IMR-90 (cell line): Measurements from ENCODE around the gene LLPH. TPM values are rescaled to one million over a fixed set of nuclear protein-coding genes. Genes with fewer than 3 reads are reported as not detected.

Source experiments
- ATAC-seq: fragments of 200-7000 bp; cut with Tn5 transposase; 2 replicates; pipeline ENCODE4 v1.9.1; 2020; ENCODE audit warnings: low read depth, mild to moderate bottlenecking, moderate library complexity
- BruUV-seq: library from RNA; stranded (reverse); fragments of 400-500 nt; replicated peaks from 2 replicates; lab custom pipeline; 2021; lab: Mats Ljungman, UMichigan
- CTCF ChIA-PET: fragments of 300-600 bp; formaldehyde crosslinking; extraction: SDS; loops from one replicate; lab custom pipeline; 2021; ENCODE audit warnings: antibody characterized with exemption; lab: Yijun Ruan, JAX
- POLR2A ChIA-PET: fragments of 300-600 bp; sonication (Branson Sonifier 250); formaldehyde crosslinking; loops from one replicate; lab custom pipeline; 2022; ENCODE audit warnings: antibody characterized with exemption; ENCODE audit not compliant: unreplicated experiment; lab: Charles Lee
- DNase-seq: peaks from one replicate; pipeline ENCODE4 v3.0.0; 2013
- H2AFZ ChIP-seq: replicated peaks from 2 replicates; pipeline ENCODE3; 2013; ENCODE audit warnings: low read length, mild to moderate bottlenecking; ENCODE audit not compliant: poor library complexity
- H2AK5ac ChIP-seq: 2 replicates; pipeline ENCODE4 v1.6.1; 2013; ENCODE audit warnings: low read depth, low read length, inconsistent platforms
- H2AK9ac ChIP-seq: replicated peaks from 2 replicates; pipeline ENCODE3; 2013; ENCODE audit warnings: mild to moderate bottlenecking, low read depth, low read length, moderate library complexity; ENCODE audit not compliant: poor library complexity
- H2BK120ac ChIP-seq: 2 replicates; pipeline ENCODE4 v1.6.1; 2013; ENCODE audit warnings: low read depth, low read length, inconsistent platforms
- H2BK15ac ChIP-seq: 3 replicates; pipeline ENCODE4 v1.6.1; 2013; ENCODE audit warnings: low read depth, low read length, inconsistent platforms
- H2BK20ac ChIP-seq: 2 replicates; pipeline ENCODE4 v1.6.1; 2013; ENCODE audit warnings: low read depth, mild to moderate bottlenecking, inconsistent platforms, low read length, moderate library complexity
- H2BK5ac ChIP-seq: 2 replicates; pipeline ENCODE4 v1.6.1; 2013; ENCODE audit warnings: mild to moderate bottlenecking, low read depth, low read length, inconsistent platforms; ENCODE audit not compliant: poor library complexity, severe bottlenecking
- H3K14ac ChIP-seq: replicated peaks from 2 replicates; pipeline ENCODE4 v1.6.1; 2013; ENCODE audit warnings: low read depth, low read length, inconsistent platforms
- H3K18ac ChIP-seq: 2 replicates; pipeline ENCODE4 v1.6.1; 2013; ENCODE audit warnings: low read depth, low read length, control low read depth
- H3K23ac ChIP-seq: 2 replicates; pipeline ENCODE4 v1.6.1; 2013; ENCODE audit warnings: low read depth, low read length, inconsistent platforms
- H3K27ac ChIP-seq: 2 replicates; pipeline ENCODE4 v1.5.1; 2013; ENCODE audit warnings: mild to moderate bottlenecking, control low read depth, low read length; ENCODE audit not compliant: insufficient read depth
- H3K27me3 ChIP-seq: 2 replicates; pipeline ENCODE4 v1.6.1; 2013; ENCODE audit warnings: low read length; ENCODE audit not compliant: control insufficient read depth, insufficient read depth
- H3K36me3 ChIP-seq: 2 replicates; pipeline ENCODE4 v1.6.1; 2013; ENCODE audit warnings: low read length, mixed read lengths; ENCODE audit not compliant: control insufficient read depth, insufficient read depth
- H3K4ac ChIP-seq: 2 replicates; pipeline ENCODE4 v1.6.1; 2013; ENCODE audit warnings: low read depth, low read length, inconsistent platforms
- H3K4me1 ChIP-seq: 2 replicates; pipeline ENCODE4 v1.6.1; 2013; ENCODE audit warnings: low read length, mixed read lengths; ENCODE audit not compliant: control insufficient read depth, insufficient read depth
- H3K4me2 ChIP-seq: 2 replicates; pipeline ENCODE4 v1.6.1; 2013; ENCODE audit warnings: low read depth, mild to moderate bottlenecking, control low read depth, low read length, moderate library complexity
- H3K4me3 ChIP-seq: 2 replicates; pipeline ENCODE4 v1.5.1; 2013; ENCODE audit warnings: low read depth, mild to moderate bottlenecking, control low read depth, low read length, moderate library complexity; ENCODE audit not compliant: insufficient read depth
- H3K56ac ChIP-seq: 2 replicates; pipeline ENCODE4 v1.6.1; 2013; ENCODE audit warnings: low read length, inconsistent platforms; ENCODE audit not compliant: insufficient read depth; ENCODE audit errors: extremely low read depth
- H3K79me1 ChIP-seq, 2 experiments: 2 replicates each; pipeline ENCODE4 v1.6.1; 2013; ENCODE audit warnings: low read length in 2 of 2, inconsistent platforms in 1 of 2, low read depth in 1 of 2
- H3K9ac ChIP-seq: 2 replicates; pipeline ENCODE4 v1.6.1; 2013; ENCODE audit warnings: low read depth, low read length, control low read depth
- H3K9me1 ChIP-seq: 2 replicates; pipeline ENCODE4 v1.6.1; 2013; ENCODE audit warnings: low read length, inconsistent platforms; ENCODE audit not compliant: insufficient read depth
- H3K9me3 ChIP-seq: 2 replicates; pipeline ENCODE4 v1.6.1; 2013; ENCODE audit warnings: low read length; ENCODE audit not compliant: control insufficient read depth, insufficient read depth
- H4K20me1 ChIP-seq: 2 replicates; pipeline ENCODE4 v1.6.1; 2013; ENCODE audit warnings: low read length, inconsistent platforms; ENCODE audit not compliant: insufficient read depth
- H4K5ac ChIP-seq: 2 replicates; pipeline ENCODE4 v1.6.1; 2013; ENCODE audit warnings: mild to moderate bottlenecking, low read depth, low read length, control low read depth
- H4K8ac ChIP-seq, 2 experiments: 2 replicates each; pipeline ENCODE4 v1.6.1; 2013; ENCODE audit warnings: low read depth in 2 of 2, low read length in 2 of 2, control low read depth in 1 of 2, inconsistent platforms in 1 of 2
- H4K91ac ChIP-seq: 2 replicates; pipeline ENCODE4 v1.6.1; 2013; ENCODE audit warnings: low read depth, low read length, inconsistent platforms; ENCODE audit not compliant: insufficient read depth
- CEBPB ChIP-seq: IDR thresholded peaks from 2 replicates; pipeline ENCODE4 v1.6.1; 2012; ENCODE audit warnings: low read depth, low read length, improper control_type of control experiment
- MAFK ChIP-seq: IDR thresholded peaks from 2 replicates; pipeline ENCODE4 v1.6.1; 2012; ENCODE audit warnings: low read depth, low read length, improper control_type of control experiment
- MAZ ChIP-seq: IDR thresholded peaks from 2 replicates; pipeline ENCODE4 v1.6.1; 2012; ENCODE audit warnings: low read depth, mild to moderate bottlenecking, low read length, improper control_type of control experiment, moderate library complexity, borderline replicate concordance
- MXI1 ChIP-seq: IDR thresholded peaks from 2 replicates; pipeline ENCODE4 v1.6.1; 2012; ENCODE audit warnings: low read depth, mild to moderate bottlenecking, low read length, moderate library complexity, borderline replicate concordance
- POLR2A ChIP-seq: IDR thresholded peaks from 2 replicates; pipeline ENCODE4 v1.6.1; 2012; ENCODE audit warnings: mild to moderate bottlenecking, low read depth, low read length
- RAD21 ChIP-seq: IDR thresholded peaks from 2 replicates; pipeline ENCODE4 v1.6.1; 2012; ENCODE audit warnings: low read length, improper control_type of control experiment
- RFX5 ChIP-seq: IDR thresholded peaks from 2 replicates; pipeline ENCODE4 v1.8.0; 2012; ENCODE audit warnings: low read depth, mild to moderate bottlenecking, low read length, moderate library complexity
- WGBS, 2 experiments: methylation state at CpG; one replicate each; pipeline versions ENCODE4 v1.1.5 to v1.1.7; 2013; ENCODE audit warnings: missing lambda C conversion rate in 2 of 2; ENCODE audit not compliant: insufficient read length in 1 of 2; ENCODE audit errors: extremely low coverage in 2 of 2; 5-methylcytosine and 5-hydroxymethylcytosine counted together
- dilution Hi-C: fragments of 300-500 bp; cut with HindIII; formaldehyde crosslinking; loops from one replicate; pipeline ENCODE4 v1.14.3; 2018; ENCODE audit warnings: low sequenced_read_pairs; ENCODE audit not compliant: unreplicated experiment
- in situ Hi-C: fragments of 300-500 bp; cut with MboI; formaldehyde crosslinking; loops from 3 replicates; pipeline ENCODE4 v1.14.3; 2019; ENCODE audit warnings: low sequenced_read_pairs, inconsistent platforms, mixed read lengths
- intact Hi-C: fragments of 100-400 bp; cut with micrococcal nuclease; formaldehyde crosslinking; loops from 2 replicates; pipeline ENCODE4 v1.10.0; 2022
- polyA plus RNA-seq, 3 experiments: library from polyadenylated mRNA; depleted of rRNA; stranded (reverse); fragments of >200 nt; gene quantifications; 2 replicates each; pipeline ENCODE4 v1.2.3, GENCODE V29; 2012; ENCODE audit warnings: low replicate concordance in 1 of 3
- total RNA-seq: library from RNA; depleted of rRNA; stranded (reverse); fragments of >200 nt; gene quantifications from 2 replicates; pipeline ENCODE4 v1.2.3, GENCODE V29; 2012
- TF ChIP-seq, protein P1 (sequence below): fragments of 150-350 bp; IDR thresholded peaks from 2 replicates; pipeline ENCODE4 v1.6.1; 2016; ENCODE audit warnings: low read depth, mild to moderate bottlenecking, low read length, moderate library complexity, borderline replicate concordance
- TF ChIP-seq, protein P2 (sequence below): fragments of 150-350 bp; IDR thresholded peaks from 2 replicates; pipeline ENCODE4 v1.6.1; 2017; ENCODE audit warnings: mild to moderate bottlenecking, antibody characterized with exemption, low read length, low read depth

LLPH gene
- total and polyA plus RNA-seq, 2 of the 4 experiments (the other 2 are of a cell fraction), result 2.7 to 17.0 TPM

DNA sequence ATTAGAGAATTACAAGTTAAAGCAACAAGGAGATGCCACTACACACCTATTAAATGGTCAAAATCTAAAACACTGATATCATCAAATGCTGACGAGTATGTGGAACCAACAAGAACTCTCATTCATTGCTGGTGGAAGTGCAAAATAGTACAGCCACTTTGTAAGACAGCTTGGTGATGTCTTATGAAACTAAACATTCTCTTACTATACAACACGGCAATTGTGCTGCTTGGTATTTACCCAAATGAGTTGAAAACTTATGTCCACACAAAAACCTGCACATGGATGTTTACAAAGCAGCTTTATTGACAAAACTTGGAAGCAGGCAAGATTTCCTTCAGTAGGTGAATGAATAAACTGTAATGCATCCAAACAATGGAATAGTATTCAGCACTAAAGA lies 36.0 kb upstream of the LLPH start:
- Histone ChIP-seq H3K4me2 (no peak overlapping the region), H2BK5ac (no peak overlapping the region), H3K18ac (no peak overlapping the region), H2BK120ac (no peak overlapping the region), H3K4me1 (peaks cover 2% of the 10 kb centered on the region; the same call in 1 of the 2 replicates), H3K27me3 (no peaks in the 10 kb centered on the region), H2BK20ac (no peak overlapping the region), H3K4ac (no peak overlapping the region), H3K36me3 (no peaks in the 10 kb centered on the region; the same call in 1 of the 2 replicates), H2AK5ac (no peak overlapping the region), H4K20me1 (peaks cover 3% of the 10 kb centered on the region; the same call in 1 of the 2 replicates), H4K5ac (no peak overlapping the region), H3K23ac (no peak overlapping the region), H3K56ac (no peak overlapping the region), H2AK9ac (no peak overlapping the region), H4K8ac (no peak overlapping the region), H3K9me1 (no peaks in the 10 kb centered on the region), H3K9me3 (peaks cover 2% of the 10 kb centered on the region; the same call in 1 of the 2 replicates), H3K9ac (no peak overlapping the region), H3K79me1 (peaks cover 34 to 46% of the 10 kb centered on the region in 2 experiments), H2BK15ac (no peak overlapping the region), H3K27ac (no peak overlapping the region), H4K91ac (no peak overlapping the region), H3K14ac (no peak overlapping the region), H2AFZ (no peak overlapping the region), H3K4me3 (no peak overlapping the region)
- WGBS, 2 experiments, result no CpG with 5 or more reads among the region's 2 CpGs
- intact Hi-C loops (no loop called here), in situ Hi-C loops (loop anchor here (25.0 kb wide), 1 partner anchor 246 kb away; no protein-coding TSS in a partner anchor), dilution Hi-C loops (no loop called here)
- ChIA-PET CTCF (no interaction called here), POLR2A (no interaction called here)
- no TSS peak for BruUV-seq
- TF ChIP-seq, protein P1, sequence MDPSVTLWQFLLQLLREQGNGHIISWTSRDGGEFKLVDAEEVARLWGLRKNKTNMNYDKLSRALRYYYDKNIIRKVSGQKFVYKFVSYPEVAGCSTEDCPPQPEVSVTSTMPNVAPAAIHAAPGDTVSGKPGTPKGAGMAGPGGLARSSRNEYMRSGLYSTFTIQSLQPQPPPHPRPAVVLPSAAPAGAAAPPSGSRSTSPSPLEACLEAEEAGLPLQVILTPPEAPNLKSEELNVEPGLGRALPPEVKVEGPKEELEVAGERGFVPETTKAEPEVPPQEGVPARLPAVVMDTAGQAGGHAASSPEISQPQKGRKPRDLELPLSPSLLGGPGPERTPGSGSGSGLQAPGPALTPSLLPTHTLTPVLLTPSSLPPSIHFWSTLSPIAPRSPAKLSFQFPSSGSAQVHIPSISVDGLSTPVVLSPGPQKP, result no peak
- TF ChIP-seq MAZ, result no peak
- no peak for TF ChIP-seq POLR2A
- TF ChIP-seq MXI1, result no peak
- TF ChIP-seq, protein P2, sequence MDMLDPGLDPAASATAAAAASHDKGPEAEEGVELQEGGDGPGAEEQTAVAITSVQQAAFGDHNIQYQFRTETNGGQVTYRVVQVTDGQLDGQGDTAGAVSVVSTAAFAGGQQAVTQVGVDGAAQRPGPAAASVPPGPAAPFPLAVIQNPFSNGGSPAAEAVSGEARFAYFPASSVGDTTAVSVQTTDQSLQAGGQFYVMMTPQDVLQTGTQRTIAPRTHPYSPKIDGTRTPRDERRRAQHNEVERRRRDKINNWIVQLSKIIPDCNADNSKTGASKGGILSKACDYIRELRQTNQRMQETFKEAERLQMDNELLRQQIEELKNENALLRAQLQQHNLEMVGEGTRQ, result no peak
- no peak for TF ChIP-seq CEBPB
- TF ChIP-seq MAFK, result no peak
- no peak for TF ChIP-seq RAD21
- no peak for TF ChIP-seq RFX5
- DNase-seq (no peak), ATAC-seq (no peak)
